GM23248 (cell line): Measurements from ENCODE around the gene CKAP5.

ENCODE experiments used
- EZH2 ChIP-seq: fragments of 200-600 bp; sonication (generic); IDR thresholded peaks from 2 replicates; pipeline ENCODE4 v1.6.1; 2018; ENCODE audit warnings: antibody characterized with exemption, mild to moderate bottlenecking; ENCODE audit not compliant: insufficient read depth, poor library complexity, severe bottlenecking
- EZH2phosphoT487 ChIP-seq: fragments of 200-600 bp; sonication (generic); IDR thresholded peaks from 2 replicates; pipeline ENCODE4 v1.6.1; 2018; ENCODE audit warnings: antibody characterized with exemption, moderate library complexity, mild to moderate bottlenecking, low read depth; ENCODE audit not compliant: insufficient read depth

- TF ChIP-seq EZH2 (no peak), EZH2phosphoT487 (no peak)
These were observed 148.8 kb downstream of the CKAP5 start for GRCh38 chr11:46697303-46697702.
